Liver (tissue), 3 donors: Measurements from ENCODE around the gene FRAS1.

Source experiments
- CTCF ChIP-seq: fragments of 150-350 bp; IDR thresholded peaks from 2 replicates; pipeline ENCODE4 v1.5.1; 2017; ENCODE audit warnings: improper control_type of control experiment, low read depth, low read length; ENCODE audit not compliant: missing input control
- GABPA ChIP-seq, 2 donors: IDR thresholded peaks in 1 of 2; conservative IDR thresholded peaks in 1 of 2; 2 replicates each; pipeline ENCODE4 v1.6.1; 2016; ENCODE audit warnings: antibody characterized with exemption in 2 of 2, mild to moderate bottlenecking in 1 of 2, moderate library complexity in 1 of 2
- HNF4A ChIP-seq, 2 donors: conservative IDR thresholded peaks; 2 replicates each; pipeline ENCODE4 v1.6.1; 2016; ENCODE audit warnings: antibody characterized with exemption in 2 of 2, mild to moderate bottlenecking in 2 of 2
- JUND ChIP-seq, 2 donors: IDR thresholded peaks; 2 replicates each; pipeline ENCODE4 v1.6.1; 2016; ENCODE audit warnings: antibody characterized with exemption in 2 of 2
- MAX ChIP-seq: IDR thresholded peaks from 2 replicates; pipeline ENCODE4 v1.6.1; 2016; ENCODE audit warnings: antibody characterized with exemption
- RAD21 ChIP-seq, 2 donors: IDR thresholded peaks; 2 replicates each; pipeline ENCODE4 v1.6.1; 2016; ENCODE audit warnings: antibody characterized with exemption in 2 of 2, mild to moderate bottlenecking in 2 of 2
- REST ChIP-seq: IDR thresholded peaks from 2 replicates; pipeline ENCODE4 v1.6.1; 2016; ENCODE audit warnings: antibody characterized with exemption, mild to moderate bottlenecking
- SP1 ChIP-seq: IDR thresholded peaks from 2 replicates; pipeline ENCODE4 v1.6.1; 2018; ENCODE audit warnings: antibody characterized with exemption, mild to moderate bottlenecking
- ZBTB33 ChIP-seq: IDR thresholded peaks from 2 replicates; pipeline ENCODE4 v1.6.1; 2016; ENCODE audit warnings: antibody characterized with exemption
- donor health status: healthy.
- donor health status: healthy.

GRCh38 chr4:78210694-78211410 is 153.7 kb downstream of the FRAS1 start:
- TF ChIP-seq JUND (IDR thresholded peaks at IDR 0.05): no peak
- no peak for TF ChIP-seq ZBTB33
- TF ChIP-seq MAX: no peak
- TF ChIP-seq CTCF: no peak
- TF ChIP-seq SP1: no peak
- TF ChIP-seq HNF4A (conservative IDR thresholded peaks at IDR 0.05): no peak
- TF ChIP-seq RAD21 (IDR thresholded peaks at IDR 0.05): no peak
- TF ChIP-seq REST: no peak
- no peak for TF ChIP-seq GABPA (IDR thresholded peaks at IDR 0.05 in 1 of 2, conservative IDR thresholded peaks at IDR 0.05 in 1 of 2)
